Stimulated activated CD4-positive, alpha-beta T cell treated with anti-CD3 and anti-CD28 coated beads, TNF-alpha, amount 100 ng/mL, for 1 hour (primary cell): ENCODE data around the gene MEAF6.
A peak's percentile ranks its signal among the peaks of the same experiment; 100 is the strongest.
"Not testable (repeated sequence)": the region's sequence is repeated elsewhere in the genome, so short reads cannot be mapped to it uniquely, and the experiment has no call there.

Experiments used
- DNase-seq, 3 donors: peaks; one replicate each; pipeline ENCODE4 v3.0.0-alpha.2; 2020; ENCODE audit warnings: low read depth in 3 of 3, low spot score in 1 of 3

MEAF6 gene

GRCh38 chr1:37532418-37533156 lies 18.0 kb upstream of the MEAF6 start:
- not testable (repeated sequence) for DNase-seq

GRCh38 chr1:37529888-37530287 lies 15.3 kb upstream of the MEAF6 start:
- DNase-seq, result not testable (repeated sequence)

GRCh38 chr1:37519613-37520012 lies 5.0 kb upstream of the MEAF6 start:
- no peak for DNase-seq

- DNase-seq, result peak in 1 of 3 donors; percentile 10
These were observed 4.4 kb upstream of the MEAF6 start for GRCh38 chr1:37518929-37519328.

GRCh38 chr1:37518241-37518640 lies 3.7 kb upstream of the MEAF6 start:
- not testable (repeated sequence) for DNase-seq

DNA sequence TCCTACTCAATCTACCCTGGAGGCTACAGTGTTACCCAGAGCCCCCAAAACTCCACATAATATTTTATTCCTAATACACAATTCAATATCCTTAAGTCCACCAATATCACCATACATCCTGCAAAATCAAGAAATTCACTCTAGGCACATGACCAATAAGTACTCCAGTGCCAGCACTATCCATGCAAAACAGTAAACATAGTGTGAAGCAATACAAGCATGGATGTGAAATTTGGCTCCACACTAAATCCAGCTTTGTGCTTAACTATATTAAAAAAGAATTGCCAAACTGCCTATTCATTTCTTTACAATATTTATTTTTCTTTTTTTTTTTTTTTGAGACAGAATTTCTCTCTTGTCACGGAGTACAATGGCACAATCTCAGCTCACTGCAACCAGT lies 3.0 kb upstream of the MEAF6 start:
- no peak for DNase-seq

DNA sequence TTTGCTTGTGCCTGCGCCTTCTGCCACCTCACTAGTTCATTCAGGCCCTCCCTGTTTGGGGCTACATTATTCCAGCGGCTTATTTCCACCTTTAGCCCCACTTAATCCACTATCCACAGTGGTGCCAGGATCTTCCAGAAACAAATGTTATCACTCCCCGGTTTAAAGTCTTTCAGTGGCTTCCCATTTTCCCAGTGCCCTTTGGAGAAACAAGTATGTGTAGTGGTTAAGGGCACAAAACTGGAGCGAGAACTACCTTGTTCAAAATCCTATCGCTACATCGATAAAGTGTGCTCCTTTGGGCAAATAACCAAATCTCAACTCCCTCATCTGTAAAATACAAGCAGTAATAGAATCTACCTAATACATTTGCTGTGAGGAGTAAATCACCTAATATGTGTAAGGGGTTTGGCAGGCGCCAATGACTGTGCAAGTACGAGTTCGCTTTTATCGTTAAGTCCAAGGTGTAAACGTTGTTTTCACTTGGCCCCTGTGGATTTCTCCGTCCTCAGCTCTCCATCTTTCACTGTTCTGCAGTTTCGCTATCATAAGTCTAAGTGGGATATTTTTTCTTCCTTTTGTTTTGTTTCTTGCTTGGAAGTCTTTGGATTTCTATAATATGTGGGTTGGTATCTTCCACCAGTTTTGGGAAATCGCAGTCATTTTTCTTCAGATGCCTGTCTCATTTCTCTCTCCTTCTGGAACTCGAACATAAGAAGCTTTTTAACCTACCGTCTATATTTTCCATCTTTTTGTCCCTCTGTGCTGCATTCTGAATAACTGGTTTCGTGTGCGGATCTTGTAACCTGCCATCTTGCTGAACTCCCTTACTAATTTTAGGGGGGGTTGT lies 844 bp upstream of the MEAF6 start:
- no peak for DNase-seq

GRCh38 chr1:37513795-37514349 lies 694 bp downstream of the MEAF6 start:
- peak in 1 of 3 donors; percentile 49 for DNase-seq

DNA sequence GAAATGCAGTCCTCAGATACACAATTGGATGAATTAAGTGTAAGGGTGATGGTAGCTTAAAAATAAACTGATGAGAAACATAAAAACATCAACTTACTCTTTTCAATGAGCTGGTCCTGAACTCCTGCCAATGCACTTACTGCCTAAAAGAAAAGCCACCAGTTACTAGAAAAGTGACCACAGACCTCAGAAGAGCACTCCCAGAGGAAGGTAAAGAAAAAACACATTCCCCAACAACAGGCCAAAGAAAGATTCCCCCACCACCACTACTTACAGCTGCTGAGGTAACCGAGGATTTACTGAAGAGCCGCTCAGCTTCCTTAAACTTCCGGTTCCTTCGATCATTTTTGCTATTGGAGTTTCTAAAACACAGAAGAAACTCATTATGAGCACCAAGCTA lies 5.4 kb downstream of the MEAF6 start:
- DNase-seq, result no peak

DNA sequence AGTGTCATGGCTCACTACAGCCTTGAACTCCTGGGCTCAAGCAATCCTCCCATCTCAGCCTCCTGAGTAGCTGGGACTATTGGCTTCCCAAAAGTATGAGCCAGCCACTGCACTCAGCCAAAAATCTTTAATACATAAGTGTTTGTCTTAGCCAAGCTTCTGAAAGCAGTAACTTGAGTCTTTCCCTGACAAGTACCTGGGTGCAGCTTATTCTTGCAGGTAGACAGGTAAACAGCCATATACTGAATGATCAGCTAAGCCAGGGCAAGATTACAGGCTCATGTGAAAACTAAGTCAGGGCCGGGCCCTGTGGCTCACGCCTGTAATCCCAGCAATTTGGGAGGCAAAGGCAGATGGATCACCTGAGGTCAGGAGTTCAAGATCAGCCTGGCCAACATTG lies 7.8 kb downstream of the MEAF6 start:
- DNase-seq, result no peak

DNA sequence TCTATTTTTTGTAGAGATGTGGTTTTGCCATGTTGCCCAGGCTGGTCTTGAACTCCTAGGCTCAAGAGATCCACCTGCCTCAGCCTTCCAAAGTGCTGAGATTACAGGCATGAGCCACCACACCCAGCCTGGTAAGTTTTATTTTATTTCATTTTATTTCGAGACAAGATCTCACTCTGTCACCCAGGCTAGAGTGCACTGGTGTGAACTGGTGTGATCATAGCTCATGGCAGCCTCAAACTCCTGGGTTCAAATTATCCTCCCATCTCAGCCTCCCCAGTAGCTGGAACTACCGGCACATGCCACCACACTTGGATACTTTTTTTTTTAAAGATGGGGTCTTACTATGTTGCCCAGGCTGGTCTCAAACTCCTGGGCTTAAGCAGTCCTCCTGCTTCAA lies 11.8 kb downstream of the MEAF6 start:
- DNase-seq, result not testable (repeated sequence)

DNA sequence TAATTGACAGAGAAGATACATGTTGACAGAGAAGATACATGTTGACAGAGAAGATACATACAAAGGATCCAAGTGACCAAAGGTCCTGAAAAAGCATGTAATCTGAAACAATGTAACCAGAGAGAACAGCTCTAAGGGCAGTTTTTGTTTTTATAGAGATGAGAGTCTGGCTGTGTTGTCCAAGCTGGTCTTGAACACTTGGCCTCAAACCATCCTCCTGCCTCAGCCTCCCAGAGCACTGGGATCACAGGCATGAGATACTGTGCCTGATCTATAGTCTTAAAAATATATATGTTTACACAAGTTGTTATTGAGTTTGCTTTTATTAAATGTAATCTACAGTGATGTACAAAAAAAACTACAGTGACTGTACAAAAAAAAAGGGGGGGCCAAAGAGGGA lies 12.5 kb downstream of the MEAF6 start:
- no peak for DNase-seq

DNA sequence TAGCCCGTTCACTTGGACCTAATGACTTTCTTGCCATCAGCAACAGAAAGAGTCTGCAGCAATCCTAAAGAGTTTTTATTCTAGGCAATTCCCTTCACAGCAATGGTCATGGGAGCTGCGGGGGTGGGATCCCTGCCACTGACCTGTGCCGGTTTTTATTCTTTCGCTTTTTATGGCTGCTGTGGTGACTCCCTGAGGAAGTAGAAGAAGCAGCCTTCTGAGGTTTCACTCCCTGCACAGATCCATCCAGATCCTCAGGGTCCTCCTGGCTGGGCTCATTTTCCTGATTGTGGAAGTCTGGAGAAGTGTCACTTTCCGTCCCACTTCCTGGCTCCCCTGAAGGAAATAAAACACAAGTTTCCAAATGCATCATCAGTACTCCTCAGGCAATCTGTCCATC lies 12.9 kb downstream of the MEAF6 start:
- DNase-seq, result no peak

DNA sequence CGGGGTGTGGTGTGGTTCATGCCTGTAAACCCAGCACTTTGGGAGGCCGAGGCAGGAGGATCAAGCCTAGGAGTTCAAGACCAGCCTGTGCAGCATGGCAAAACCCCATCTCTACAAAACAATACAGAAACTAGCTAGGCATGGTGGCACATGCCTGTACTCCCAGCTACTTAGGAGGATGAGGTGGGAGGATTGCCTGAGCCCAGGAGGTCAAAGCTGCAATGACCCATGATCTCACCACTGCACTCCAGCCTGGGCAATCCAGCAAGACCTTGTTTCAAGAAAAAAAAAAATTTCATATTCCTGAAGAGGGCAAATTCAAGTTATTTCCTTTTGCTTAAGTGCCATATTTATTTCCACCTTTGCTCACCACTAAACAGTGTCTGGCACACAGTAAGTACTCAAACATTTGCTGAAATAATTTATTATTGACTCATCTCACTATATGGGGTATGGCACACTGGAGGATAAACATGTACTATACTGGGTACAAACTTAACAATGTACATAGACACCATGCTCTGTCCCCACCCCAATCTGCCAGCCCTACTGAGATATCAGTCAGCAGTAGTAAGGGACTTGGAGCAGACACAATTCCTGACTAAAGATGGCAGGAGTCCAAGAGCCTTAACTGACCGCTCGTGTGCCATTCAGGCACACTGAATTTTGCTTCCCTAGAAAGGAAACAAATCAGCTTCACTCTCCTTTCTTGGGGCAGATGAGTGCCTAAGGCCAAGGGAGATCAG lies 15.5 kb downstream of the MEAF6 start:
- DNase-seq, result no peak

DNA sequence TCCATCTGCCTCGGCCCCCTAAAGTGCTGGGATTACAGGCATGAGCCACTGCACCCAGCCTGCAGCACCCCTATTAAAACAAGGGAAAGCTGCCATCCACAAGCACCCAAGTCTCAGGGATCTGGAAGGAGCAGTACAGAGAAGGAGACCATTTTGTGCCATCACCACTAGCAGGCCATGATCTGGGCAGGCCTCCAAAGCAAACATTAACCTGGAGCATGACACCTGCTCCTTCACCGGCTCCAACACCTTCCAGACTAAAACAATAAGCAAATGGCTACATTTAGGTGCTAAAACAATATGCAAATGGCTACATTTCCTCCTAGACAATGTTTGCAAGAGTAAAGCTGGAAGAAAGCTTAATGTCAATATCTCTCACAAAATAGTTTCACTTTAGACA lies 16.7 kb downstream of the MEAF6 start:
- DNase-seq, result no peak

- no peak for DNase-seq
These were observed 18.7 kb downstream of the MEAF6 start for GRCh38 chr1:37495875-37496274.

DNA sequence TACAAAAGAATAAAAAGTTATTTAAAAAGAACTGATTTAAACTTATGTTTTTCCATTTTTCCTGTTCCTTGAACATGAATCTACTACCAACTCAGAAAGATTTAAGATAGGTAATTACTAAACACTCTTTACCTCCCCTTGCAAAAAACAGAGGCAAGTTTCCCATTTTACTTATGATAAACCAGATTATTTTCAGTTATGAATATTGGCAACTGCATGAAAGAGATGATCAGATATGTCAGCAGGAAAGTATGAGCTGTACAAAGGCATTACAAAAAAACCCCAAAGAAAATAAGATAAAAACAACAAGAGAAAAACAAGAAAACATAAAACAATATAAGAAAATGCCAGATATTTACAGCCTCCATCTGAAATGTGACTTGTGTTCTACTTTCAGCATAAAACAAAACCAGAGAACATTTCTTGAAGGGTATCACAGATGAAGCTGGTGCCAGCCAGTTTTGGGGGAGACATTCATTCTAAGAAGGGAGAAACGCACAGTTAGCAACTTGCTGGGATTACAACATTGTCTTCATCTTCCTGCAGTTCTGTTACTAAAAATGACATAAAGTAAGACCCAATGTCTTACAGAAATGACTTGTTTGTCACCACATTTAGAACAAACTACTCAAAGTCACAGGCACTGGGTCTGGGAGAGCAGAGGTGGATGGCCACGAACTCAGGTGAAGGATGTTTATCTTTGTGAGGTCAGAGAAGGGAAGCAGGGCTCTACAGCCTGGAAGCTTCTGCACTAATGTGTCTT lies 21.0 kb downstream of the MEAF6 start:
- DNase-seq, result no peak

DNA sequence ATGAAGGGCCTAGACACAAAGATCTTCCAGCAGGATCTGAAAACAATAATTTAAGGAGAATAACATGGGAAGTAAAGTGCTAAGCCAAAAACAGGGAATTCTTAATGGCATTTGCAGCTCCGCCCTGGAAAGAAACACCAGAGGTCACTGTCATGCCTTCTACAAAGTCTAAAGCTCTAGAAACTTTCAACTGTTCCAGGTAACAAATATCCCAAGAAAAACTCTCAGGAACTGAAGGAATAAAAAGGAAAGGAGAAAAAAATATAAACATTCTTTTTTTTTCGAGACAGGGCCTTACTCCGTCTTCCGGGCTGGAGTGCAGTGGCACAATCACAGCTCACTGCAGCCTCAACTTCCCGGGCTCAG lies 27.0 kb downstream of the MEAF6 start:
- DNase-seq, result no peak

DNA sequence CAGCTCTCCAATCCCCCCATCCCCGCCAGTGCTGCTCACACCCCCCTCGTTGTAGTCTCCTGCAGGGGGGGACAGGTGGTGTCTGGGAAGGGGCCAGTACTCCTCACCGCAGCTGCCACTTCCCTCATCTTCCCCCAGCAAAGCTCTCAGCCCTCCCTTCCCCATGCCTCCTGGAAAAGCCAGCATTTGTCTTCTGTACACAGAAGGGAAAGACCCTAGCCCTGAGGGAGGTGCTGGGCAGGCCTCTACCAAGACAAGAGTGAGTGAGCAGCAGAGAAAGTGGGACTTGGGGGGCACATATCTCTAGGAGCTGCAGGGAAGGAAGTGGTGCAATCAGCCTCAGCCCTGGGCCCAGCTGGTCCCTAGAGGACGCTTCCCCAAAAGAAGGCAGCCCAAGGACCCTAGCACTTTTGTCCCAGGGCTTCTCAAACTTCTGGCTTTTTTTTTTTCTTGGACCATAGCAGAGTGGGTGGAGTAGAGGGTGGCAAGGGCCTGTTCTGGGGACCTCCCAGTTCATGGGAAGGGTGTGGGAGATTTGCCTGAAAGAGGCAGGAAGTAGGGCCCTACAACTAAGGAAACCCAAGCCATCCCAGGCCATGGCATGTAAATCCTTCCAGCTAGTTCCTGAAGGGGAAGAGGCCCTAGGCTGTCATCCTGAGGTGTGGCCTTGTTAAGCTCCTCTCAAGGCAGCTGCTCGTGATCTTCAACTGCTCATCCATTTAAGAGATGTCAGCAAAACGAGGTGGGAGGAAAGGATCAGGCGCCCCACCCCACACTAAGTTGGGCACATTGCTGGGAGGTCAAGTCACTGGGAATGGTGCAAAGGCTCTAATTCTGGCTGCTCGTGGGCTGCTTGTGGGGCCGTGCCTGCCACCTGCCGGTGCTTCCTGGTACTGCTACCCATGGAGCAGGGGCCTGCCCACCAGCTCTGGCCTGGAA lies 27.6 kb downstream of the MEAF6 start:
- DNase-seq, result peak in 2 of 3 donors; percentile 66 to 83
